Loucy (cell line): ENCODE measurements around the gene BABAM2.

Experiments used
- H2AFZ ChIP-seq: fragments of 200-600 bp; sonication (generic); 2 replicates; pipeline ENCODE4 v1.6.0; 2016; ENCODE audit warnings: antibody characterized with exemption, mild to moderate bottlenecking, low read length, moderate library complexity
- H3F3A ChIP-seq: fragments of 200-600 bp; 2 replicates; pipeline ENCODE4 v1.6.0; 2016; ENCODE audit warnings: antibody characterized with exemption, low read depth, mild to moderate bottlenecking
- H3K27me3 ChIP-seq: fragments of 200-600 bp; sonication (generic); 2 replicates; pipeline ENCODE4 v1.6.1; 2014; ENCODE audit warnings: low read length, mild to moderate bottlenecking; ENCODE audit not compliant: insufficient read depth, poor library complexity, severe bottlenecking
- H3K36me3 ChIP-seq: fragments of 200-600 bp; sonication (generic); 2 replicates; pipeline ENCODE4 v1.6.1; 2016; ENCODE audit warnings: low read length; ENCODE audit not compliant: insufficient read depth
- H3K4me1 ChIP-seq: fragments of 200-600 bp; sonication (generic); 2 replicates; pipeline ENCODE4 v1.5.1; 2014; ENCODE audit warnings: low read length, mild to moderate bottlenecking; ENCODE audit not compliant: insufficient read depth, poor library complexity, severe bottlenecking
- H3K4me2 ChIP-seq: fragments of 200-600 bp; sonication (generic); 2 replicates; pipeline ENCODE4 v1.6.0; 2014; ENCODE audit warnings: antibody characterized with exemption, low read length, low read depth, mild to moderate bottlenecking; ENCODE audit not compliant: poor library complexity, severe bottlenecking
- H3K4me3 ChIP-seq: fragments of 200-600 bp; sonication (generic); 2 replicates; pipeline ENCODE4 v1.5.1; 2014; ENCODE audit warnings: low read length, mild to moderate bottlenecking, mixed read lengths; ENCODE audit not compliant: poor library complexity, severe bottlenecking
- H3K79me2 ChIP-seq: fragments of 200-600 bp; sonication (generic); 2 replicates; pipeline ENCODE4 v1.6.1; 2014; ENCODE audit warnings: low read length; ENCODE audit not compliant: insufficient read depth
- H3K9ac ChIP-seq: fragments of 200-600 bp; sonication (generic); 2 replicates; pipeline ENCODE4 v1.6.0; 2014; ENCODE audit warnings: mild to moderate bottlenecking, low read depth, low read length, moderate library complexity; ENCODE audit not compliant: poor library complexity, severe bottlenecking
- H3K9me2 ChIP-seq: fragments of 200-600 bp; sonication (generic); replicated peaks from 2 replicates; pipeline ENCODE4 v1.6.1; 2016; ENCODE audit warnings: low read depth, low read length, mixed read lengths
- H3K9me3 ChIP-seq: fragments of 200-600 bp; sonication (generic); 2 replicates; pipeline ENCODE4 v1.6.1; 2014; ENCODE audit warnings: mild to moderate bottlenecking, antibody characterized with exemption, low read length, low read depth; ENCODE audit not compliant: insufficient read depth
- H4K20me1 ChIP-seq: fragments of 200-600 bp; sonication (generic); 2 replicates; pipeline ENCODE4 v1.6.0; 2014; ENCODE audit warnings: antibody characterized with exemption, low read length, mild to moderate bottlenecking; ENCODE audit not compliant: insufficient read depth, poor library complexity, severe bottlenecking
- EZH2phosphoT487 ChIP-seq: fragments of 200-600 bp; IDR thresholded peaks from 2 replicates; pipeline ENCODE4 v1.6.1; 2018; ENCODE audit warnings: antibody characterized with exemption, mild to moderate bottlenecking, moderate library complexity, borderline replicate concordance
- TF ChIP-seq, protein P1 (sequence below): fragments of 200-600 bp; sonication (generic); conservative IDR thresholded peaks from 2 replicates; pipeline ENCODE4 v1.5.1; 2014; ENCODE audit warnings: mild to moderate bottlenecking, antibody characterized with exemption, low read length

The BABAM2 gene

DNA sequence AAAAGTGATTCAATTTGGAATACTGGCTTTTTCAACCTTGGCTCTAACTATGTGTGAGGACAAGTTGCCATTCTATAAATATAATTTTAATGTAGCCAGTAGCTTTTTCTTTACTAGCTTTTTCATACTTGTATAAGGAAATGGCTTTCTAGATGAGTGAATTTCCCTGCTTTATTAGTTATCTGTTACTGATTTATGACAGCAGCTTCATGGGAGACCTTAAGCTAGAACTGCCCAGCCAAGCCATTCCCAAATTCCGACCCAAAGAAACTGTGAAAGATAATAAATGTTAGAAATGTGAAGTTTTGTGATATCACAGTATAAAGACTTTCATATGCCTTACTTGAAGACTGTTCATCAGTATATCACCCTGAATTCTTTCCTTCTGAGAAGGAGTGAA, 32.3 kb downstream of the BABAM2 start:
- Histone ChIP-seq H3K4me1 (peaks cover 34% of the 10 kb centered on the region), H2AFZ (no peak overlapping the region), H3K4me2 (no peak overlapping the region), H4K20me1 (no peaks in the 10 kb centered on the region), H3K9me2 (no peaks in the 10 kb centered on the region), H3K36me3 (no peaks in the 10 kb centered on the region), H3F3A (no peaks in the 10 kb centered on the region), H3K4me3 (no peak overlapping the region), H3K79me2 (no peaks in the 10 kb centered on the region), H3K9me3 (no peaks in the 10 kb centered on the region), H3K27me3 (no peaks in the 10 kb centered on the region), H3K9ac (no peak overlapping the region)
- TF ChIP-seq, protein P1, sequence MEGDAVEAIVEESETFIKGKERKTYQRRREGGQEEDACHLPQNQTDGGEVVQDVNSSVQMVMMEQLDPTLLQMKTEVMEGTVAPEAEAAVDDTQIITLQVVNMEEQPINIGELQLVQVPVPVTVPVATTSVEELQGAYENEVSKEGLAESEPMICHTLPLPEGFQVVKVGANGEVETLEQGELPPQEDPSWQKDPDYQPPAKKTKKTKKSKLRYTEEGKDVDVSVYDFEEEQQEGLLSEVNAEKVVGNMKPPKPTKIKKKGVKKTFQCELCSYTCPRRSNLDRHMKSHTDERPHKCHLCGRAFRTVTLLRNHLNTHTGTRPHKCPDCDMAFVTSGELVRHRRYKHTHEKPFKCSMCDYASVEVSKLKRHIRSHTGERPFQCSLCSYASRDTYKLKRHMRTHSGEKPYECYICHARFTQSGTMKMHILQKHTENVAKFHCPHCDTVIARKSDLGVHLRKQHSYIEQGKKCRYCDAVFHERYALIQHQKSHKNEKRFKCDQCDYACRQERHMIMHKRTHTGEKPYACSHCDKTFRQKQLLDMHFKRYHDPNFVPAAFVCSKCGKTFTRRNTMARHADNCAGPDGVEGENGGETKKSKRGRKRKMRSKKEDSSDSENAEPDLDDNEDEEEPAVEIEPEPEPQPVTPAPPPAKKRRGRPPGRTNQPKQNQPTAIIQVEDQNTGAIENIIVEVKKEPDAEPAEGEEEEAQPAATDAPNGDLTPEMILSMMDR = no peak
- no peak for TF ChIP-seq EZH2phosphoT487

DNA sequence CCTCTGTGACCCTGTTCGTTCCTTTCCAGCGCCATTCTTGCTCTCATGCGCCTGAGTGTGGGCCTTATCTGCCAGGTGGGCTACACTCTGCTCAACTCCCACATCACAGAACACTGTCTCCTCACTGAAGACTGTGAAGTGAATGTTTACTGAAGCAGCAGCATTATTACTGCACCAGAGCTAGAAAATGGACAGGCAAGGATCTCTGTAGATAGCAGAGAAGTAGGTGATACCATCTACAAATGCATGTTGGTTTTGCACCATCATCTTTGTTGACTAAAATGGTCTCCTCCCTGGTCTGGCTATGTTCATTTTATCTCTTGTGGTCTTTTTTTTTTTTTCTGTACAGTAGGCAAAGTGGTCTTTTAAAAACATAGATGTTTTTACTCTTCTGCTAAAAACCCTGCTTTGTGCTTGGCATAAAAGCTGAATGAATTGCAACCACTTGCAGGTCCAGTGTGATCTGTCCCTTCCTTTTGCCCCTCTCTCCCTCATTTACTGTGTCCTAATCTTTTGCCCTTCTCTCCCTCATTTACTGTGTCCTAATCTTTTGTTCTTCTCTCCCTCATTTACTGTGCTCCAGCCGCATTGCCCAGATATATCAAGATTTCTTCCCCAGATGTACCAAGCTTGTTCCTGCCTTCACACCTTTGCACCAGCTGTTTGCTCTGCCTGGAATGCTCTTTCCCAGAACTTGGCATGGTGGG, 35.4 kb downstream of the BABAM2 start:
- TF ChIP-seq EZH2phosphoT487 = no peak
- TF ChIP-seq, protein P1 = no peak
- Histone ChIP-seq H3K79me2 (no peaks in the 10 kb centered on the region), H2AFZ (no peak overlapping the region), H3K9me3 (no peaks in the 10 kb centered on the region), H3K4me2 (peak overlapping the region; percentile 10), H3K27me3 (no peaks in the 10 kb centered on the region), H3F3A (no peaks in the 10 kb centered on the region), H3K4me3 (no peak overlapping the region), H3K9ac (no peak overlapping the region), H3K9me2 (no peaks in the 10 kb centered on the region), H4K20me1 (no peaks in the 10 kb centered on the region), H3K36me3 (no peaks in the 10 kb centered on the region; the same call in 1 of the 2 replicates), H3K4me1 (peaks cover 25% of the 10 kb centered on the region)

DNA sequence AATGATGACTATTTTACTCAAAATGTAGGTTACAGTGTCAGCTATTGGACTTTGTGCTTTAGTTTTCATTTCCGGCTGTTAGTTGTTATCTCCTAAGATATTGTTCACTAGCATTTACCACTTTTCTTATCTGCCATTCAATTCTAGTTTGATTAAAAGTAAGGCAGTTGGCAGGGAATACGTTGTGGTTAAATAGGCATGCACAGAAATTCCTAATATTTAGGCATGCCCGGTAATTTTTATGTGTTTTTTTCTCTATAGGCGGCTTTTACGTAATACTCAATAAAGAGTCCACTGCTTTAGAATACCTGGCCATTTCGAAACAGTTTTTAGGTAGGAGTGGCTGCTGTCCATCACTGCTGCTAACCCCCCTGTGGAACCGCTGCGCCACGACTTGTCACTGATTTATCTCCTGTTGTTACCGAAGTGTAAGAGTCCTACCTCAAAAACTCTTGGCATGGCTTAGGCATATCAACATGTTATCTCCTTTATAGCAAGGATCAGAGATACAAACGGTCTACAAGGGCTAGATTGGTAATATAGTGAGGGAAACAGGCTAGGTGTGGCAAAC, 39.5 kb downstream of the BABAM2 start:
- Histone ChIP-seq H3K36me3 (no peaks in the 10 kb centered on the region; the same call in 1 of the 2 replicates), H3K9me3 (no peaks in the 10 kb centered on the region), H3F3A (no peaks in the 10 kb centered on the region), H4K20me1 (no peaks in the 10 kb centered on the region), H3K79me2 (no peaks in the 10 kb centered on the region), H3K4me3 (no peak overlapping the region), H3K27me3 (no peaks in the 10 kb centered on the region), H3K9me2 (no peaks in the 10 kb centered on the region), H3K4me2 (no peak overlapping the region), H3K9ac (no peak overlapping the region), H2AFZ (no peak overlapping the region), H3K4me1 (peaks cover 33% of the 10 kb centered on the region)
- TF ChIP-seq, protein P1 = no peak
- TF ChIP-seq EZH2phosphoT487 = no peak
